HepG2 (cell line): ENCODE data around the gene DNAJA3. TPM values are rescaled to one million over a fixed set of nuclear protein-coding genes. Genes with fewer than 3 reads are reported as not detected.

Source experiments
- ESRRA ChIP-seq: sonication (generic); formaldehyde crosslinking; IDR thresholded peaks from 2 replicates; pipeline ENCODE4 v1.5.1; 2020; ENCODE audit warnings: mild to moderate bottlenecking, low read depth, missing genetic modification reagents
- FOSL2 ChIP-seq: sonication (generic); formaldehyde crosslinking; IDR thresholded peaks from 2 replicates; pipeline ENCODE4 v1.4.0; 2020; ENCODE audit warnings: missing genetic modification reagents
- KLF6 ChIP-seq: IDR thresholded peaks from 2 replicates; pipeline ENCODE4 v1.8.0; 2016; ENCODE audit warnings: missing biosample characterization, missing genetic modification reagents
- MED8 ChIP-seq: sonication (generic); formaldehyde crosslinking; IDR thresholded peaks from 2 replicates; pipeline ENCODE4 v1.8.1; 2023; ENCODE audit warnings: mild to moderate bottlenecking, missing genetic modification reagents; ENCODE audit not compliant: insufficient replicate concordance
- MIXL1 ChIP-seq: IDR thresholded peaks from 2 replicates; pipeline ENCODE4 v1.6.1; 2016
- NPAS2 ChIP-seq: sonication (generic); formaldehyde crosslinking; IDR thresholded peaks from 2 replicates; pipeline ENCODE4 v1.8.0; 2022; ENCODE audit warnings: mild to moderate bottlenecking, missing genetic modification reagents, borderline replicate concordance
- RBM39 ChIP-seq: fragments of 200-400 bp; formaldehyde crosslinking; IDR thresholded peaks from one replicate; pipeline ENCODE4 v1.6.1; 2018; ENCODE audit warnings: antibody characterized with exemption, mild to moderate bottlenecking, low read depth, low read length; ENCODE audit not compliant: poor library complexity, severe bottlenecking
- RFXAP ChIP-seq: sonication (generic); formaldehyde crosslinking; IDR thresholded peaks from 2 replicates; pipeline ENCODE4 v1.4.0; 2020; ENCODE audit warnings: missing genetic modification reagents, borderline replicate concordance
- SMAD1 ChIP-seq: sonication (generic); formaldehyde crosslinking; IDR thresholded peaks from 2 replicates; pipeline ENCODE4 v1.4.0; 2020; ENCODE audit warnings: missing genetic modification reagents, low read depth, mild to moderate bottlenecking, borderline replicate concordance
- SUZ12 ChIP-seq: fragments of 150-350 bp; IDR thresholded peaks from 2 replicates; pipeline ENCODE4 v1.6.1; 2014; ENCODE audit warnings: low read depth, low read length
- ZMYM4 ChIP-seq: sonication (generic); formaldehyde crosslinking; IDR thresholded peaks from 2 replicates; pipeline ENCODE4 v1.8.1; 2023; ENCODE audit warnings: mild to moderate bottlenecking, missing genetic modification reagents
- ZNF136 ChIP-seq: sonication (generic); formaldehyde crosslinking; IDR thresholded peaks from 2 replicates; pipeline ENCODE4 v1.8.1; 2022; ENCODE audit warnings: low read depth, mild to moderate bottlenecking, moderate library complexity, missing genetic modification reagents
- ZNF235 ChIP-seq: sonication (generic); formaldehyde crosslinking; IDR thresholded peaks from 2 replicates; pipeline ENCODE4 v1.8.1; 2023; ENCODE audit warnings: mild to moderate bottlenecking, missing genetic modification reagents, borderline replicate concordance
- ZNF484 ChIP-seq: sonication (generic); formaldehyde crosslinking; IDR thresholded peaks from 2 replicates; pipeline ENCODE4 v1.5.1; 2020; ENCODE audit warnings: mild to moderate bottlenecking, low read depth, missing genetic modification reagents, borderline replicate concordance
- ZNF563 ChIP-seq: sonication (generic); formaldehyde crosslinking; IDR thresholded peaks from 2 replicates; pipeline ENCODE4 v1.8.0; 2022; ENCODE audit warnings: mild to moderate bottlenecking, moderate library complexity, missing genetic modification reagents
- ZNF703 ChIP-seq: sonication (generic); formaldehyde crosslinking; IDR thresholded peaks from 2 replicates; pipeline ENCODE4 v1.5.1; 2020; ENCODE audit warnings: missing genetic modification reagents, mild to moderate bottlenecking, moderate library complexity, borderline replicate concordance
- ZNF782 ChIP-seq: sonication (generic); formaldehyde crosslinking; IDR thresholded peaks from 2 replicates; pipeline ENCODE4 v1.4.0; 2020; ENCODE audit warnings: missing genetic modification reagents, mild to moderate bottlenecking, borderline replicate concordance
- polyA plus RNA-seq, 8 experiments: library from polyadenylated mRNA; depleted of rRNA in 3 of 8; stranded (reverse) in 7 of 8; unstranded in 1 of 8; fragments of >200 nt; fragmentation: Illumina TruSeq in 4 of 8; extraction: Trizol in 4 of 8; gene quantifications; 2 replicates each; pipeline versions ENCODE4 v1.2.1 to v1.2.3, GENCODE V29; 2011 to 2016; ENCODE audit warnings: low read depth in 4 of 8, missing spikeins in 1 of 8, mixed read lengths in 1 of 8; ENCODE audit not compliant: insufficient read depth in 1 of 8
- total RNA-seq, 5 experiments: library from RNA; depleted of rRNA; stranded (reverse); fragments of >200 nt; fragmentation: Illumina TruSeq; extraction: Trizol; gene quantifications; 2 replicates each; pipeline ENCODE4 v1.2.3, GENCODE V29; 2016; ENCODE audit warnings: low read depth in 1 of 5
- TF ChIP-seq, protein P1 (sequence below): sonication (generic); formaldehyde crosslinking; IDR thresholded peaks from 2 replicates; pipeline ENCODE4 v1.4.0; 2020; ENCODE audit warnings: missing genetic modification reagents, borderline replicate concordance
- TF ChIP-seq, protein P2 (sequence below): sonication (generic); formaldehyde crosslinking; IDR thresholded peaks from 2 replicates; pipeline ENCODE4 v1.8.1; 2023; ENCODE audit warnings: mild to moderate bottlenecking, missing genetic modification reagents, borderline replicate concordance
- TF ChIP-seq, protein P3 (sequence below): sonication (generic); formaldehyde crosslinking; IDR thresholded peaks from 2 replicates; pipeline ENCODE4 v1.4.0; 2020; ENCODE audit warnings: mild to moderate bottlenecking, missing genetic modification reagents
- TF ChIP-seq, protein P4 (sequence below): sonication (generic); formaldehyde crosslinking; conservative IDR thresholded peaks from 2 replicates; pipeline ENCODE4 v1.4.0; 2020; ENCODE audit warnings: mild to moderate bottlenecking, missing genetic modification reagents, moderate library complexity

Gene DNAJA3
- total and polyA plus RNA-seq, 2 of the 13 experiments (the other 11 are each of a cell fraction or from before 2014, with no cell fraction given), result 77.0 to 83.3 TPM

DNA sequence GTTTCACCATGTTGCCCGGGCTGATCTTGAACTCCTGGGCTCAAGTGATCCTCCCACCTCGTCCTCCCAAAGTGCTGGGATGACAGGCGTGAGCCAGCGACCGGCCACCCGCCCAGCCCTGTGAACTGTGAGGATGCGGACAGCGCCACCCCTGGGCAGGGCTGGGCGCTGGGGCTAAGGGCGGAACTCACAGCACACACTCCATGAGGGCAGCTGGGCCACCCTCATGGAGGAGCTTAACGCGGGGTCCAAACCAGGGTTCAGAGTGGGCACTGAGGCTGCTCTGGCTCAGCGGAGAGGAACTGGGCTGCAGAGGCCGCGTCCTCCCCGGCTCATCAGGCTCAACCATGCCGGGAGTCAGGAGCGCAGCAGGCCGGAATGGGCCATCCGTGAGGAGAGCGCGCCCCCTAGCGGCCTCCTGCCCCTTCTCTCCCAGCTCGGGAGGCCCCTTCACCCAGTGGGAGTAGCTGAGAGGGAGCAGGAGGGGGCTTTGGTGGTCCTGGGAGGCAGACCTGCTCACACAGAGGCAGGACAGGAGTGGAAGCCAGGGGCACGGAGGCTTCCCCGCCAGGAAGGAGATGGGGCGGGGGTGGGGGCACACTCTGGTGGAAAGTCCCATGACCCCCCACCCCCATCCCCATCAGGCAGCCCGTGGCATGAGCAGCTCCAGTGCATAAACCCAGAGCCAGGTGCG, 23.1 kb upstream of the DNAJA3 start (continued):
- TF ChIP-seq, protein P1, sequence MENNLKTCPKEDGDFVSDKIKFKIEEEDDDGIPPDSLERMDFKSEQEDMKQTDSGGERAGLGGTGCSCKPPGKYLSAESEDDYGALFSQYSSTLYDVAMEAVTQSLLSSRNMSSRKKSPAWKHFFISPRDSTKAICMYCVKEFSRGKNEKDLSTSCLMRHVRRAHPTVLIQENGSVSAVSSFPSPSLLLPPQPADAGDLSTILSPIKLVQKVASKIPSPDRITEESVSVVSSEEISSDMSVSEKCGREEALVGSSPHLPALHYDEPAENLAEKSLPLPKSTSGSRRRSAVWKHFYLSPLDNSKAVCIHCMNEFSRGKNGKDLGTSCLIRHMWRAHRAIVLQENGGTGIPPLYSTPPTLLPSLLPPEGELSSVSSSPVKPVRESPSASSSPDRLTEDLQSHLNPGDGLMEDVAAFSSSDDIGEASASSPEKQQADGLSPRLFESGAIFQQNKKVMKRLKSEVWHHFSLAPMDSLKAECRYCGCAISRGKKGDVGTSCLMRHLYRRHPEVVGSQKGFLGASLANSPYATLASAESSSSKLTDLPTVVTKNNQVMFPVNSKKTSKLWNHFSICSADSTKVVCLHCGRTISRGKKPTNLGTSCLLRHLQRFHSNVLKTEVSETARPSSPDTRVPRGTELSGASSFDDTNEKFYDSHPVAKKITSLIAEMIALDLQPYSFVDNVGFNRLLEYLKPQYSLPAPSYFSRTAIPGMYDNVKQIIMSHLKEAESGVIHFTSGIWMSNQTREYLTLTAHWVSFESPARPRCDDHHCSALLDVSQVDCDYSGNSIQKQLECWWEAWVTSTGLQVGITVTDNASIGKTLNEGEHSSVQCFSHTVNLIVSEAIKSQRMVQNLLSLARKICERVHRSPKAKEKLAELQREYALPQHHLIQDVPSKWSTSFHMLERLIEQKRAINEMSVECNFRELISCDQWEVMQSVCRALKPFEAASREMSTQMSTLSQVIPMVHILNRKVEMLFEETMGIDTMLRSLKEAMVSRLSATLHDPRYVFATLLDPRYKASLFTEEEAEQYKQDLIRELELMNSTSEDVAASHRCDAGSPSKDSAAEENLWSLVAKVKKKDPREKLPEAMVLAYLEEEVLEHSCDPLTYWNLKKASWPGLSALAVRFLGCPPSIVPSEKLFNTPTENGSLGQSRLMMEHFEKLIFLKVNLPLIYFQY (CRISPR knock-in tag), result no peak
- TF ChIP-seq NPAS2 (CRISPR knock-in tag) (no peak), ZNF563 (CRISPR knock-in tag) (no peak), KLF6 (CRISPR knock-in tag) (no peak), ZNF703 (no peak), RBM39 (no peak), ZNF136 (no peak), ZNF484 (no peak), MED8 (no peak), RFXAP (CRISPR knock-in tag) (peak; percentile 33; the same call in 1 of the 2 replicates), SUZ12 (no peak), ZNF782 (no peak), FOSL2 (no peak; the same call in 1 of the 2 replicates), ZMYM4 (CRISPR knock-in tag) (no peak), MIXL1 (CRISPR knock-in tag) (0 out of 2 replicates have a peak, but pooled peaks have one; percentile 18), ZNF235 (no peak), ESRRA (no peak), SMAD1 (CRISPR knock-in tag) (no peak)
- TF ChIP-seq, protein P2, sequence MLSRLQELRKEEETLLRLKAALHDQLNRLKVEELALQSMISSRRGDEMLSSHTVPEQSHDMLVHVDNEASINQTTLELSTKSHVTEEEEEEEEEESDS (CRISPR knock-in tag), result no peak
- TF ChIP-seq, protein P3, sequence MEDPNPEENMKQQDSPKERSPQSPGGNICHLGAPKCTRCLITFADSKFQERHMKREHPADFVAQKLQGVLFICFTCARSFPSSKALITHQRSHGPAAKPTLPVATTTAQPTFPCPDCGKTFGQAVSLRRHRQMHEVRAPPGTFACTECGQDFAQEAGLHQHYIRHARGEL, result no peak
- TF ChIP-seq, protein P4, sequence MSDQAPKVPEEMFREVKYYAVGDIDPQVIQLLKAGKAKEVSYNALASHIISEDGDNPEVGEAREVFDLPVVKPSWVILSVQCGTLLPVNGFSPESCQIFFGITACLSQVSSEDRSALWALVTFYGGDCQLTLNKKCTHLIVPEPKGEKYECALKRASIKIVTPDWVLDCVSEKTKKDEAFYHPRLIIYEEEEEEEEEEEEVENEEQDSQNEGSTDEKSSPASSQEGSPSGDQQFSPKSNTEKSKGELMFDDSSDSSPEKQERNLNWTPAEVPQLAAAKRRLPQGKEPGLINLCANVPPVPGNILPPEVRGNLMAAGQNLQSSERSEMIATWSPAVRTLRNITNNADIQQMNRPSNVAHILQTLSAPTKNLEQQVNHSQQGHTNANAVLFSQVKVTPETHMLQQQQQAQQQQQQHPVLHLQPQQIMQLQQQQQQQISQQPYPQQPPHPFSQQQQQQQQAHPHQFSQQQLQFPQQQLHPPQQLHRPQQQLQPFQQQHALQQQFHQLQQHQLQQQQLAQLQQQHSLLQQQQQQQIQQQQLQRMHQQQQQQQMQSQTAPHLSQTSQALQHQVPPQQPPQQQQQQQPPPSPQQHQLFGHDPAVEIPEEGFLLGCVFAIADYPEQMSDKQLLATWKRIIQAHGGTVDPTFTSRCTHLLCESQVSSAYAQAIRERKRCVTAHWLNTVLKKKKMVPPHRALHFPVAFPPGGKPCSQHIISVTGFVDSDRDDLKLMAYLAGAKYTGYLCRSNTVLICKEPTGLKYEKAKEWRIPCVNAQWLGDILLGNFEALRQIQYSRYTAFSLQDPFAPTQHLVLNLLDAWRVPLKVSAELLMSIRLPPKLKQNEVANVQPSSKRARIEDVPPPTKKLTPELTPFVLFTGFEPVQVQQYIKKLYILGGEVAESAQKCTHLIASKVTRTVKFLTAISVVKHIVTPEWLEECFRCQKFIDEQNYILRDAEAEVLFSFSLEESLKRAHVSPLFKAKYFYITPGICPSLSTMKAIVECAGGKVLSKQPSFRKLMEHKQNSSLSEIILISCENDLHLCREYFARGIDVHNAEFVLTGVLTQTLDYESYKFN (CRISPR knock-in tag), result no peak
